HG03571 (cell line): ENCODE results near the gene C1QTNF8.

ENCODE experiments used
- ATAC-seq: cut with Tn5 transposase; IDR thresholded peaks from one replicate; pipeline ENCODE4 v1.9.1; 2021; ENCODE audit not compliant: unreplicated experiment

C1QTNF8 gene

GRCh38 chr16:1049113-1049975, 46.7 kb downstream of the C1QTNF8 start:
- ATAC-seq: no peak

GRCh38 chr16:1048442-1049112, 47.5 kb downstream of the C1QTNF8 start:
- ATAC-seq: no peak

GRCh38 chr16:1047801-1048200, 48.2 kb downstream of the C1QTNF8 start:
- ATAC-seq: no peak

GRCh38 chr16:1047123-1047522, 48.9 kb downstream of the C1QTNF8 start:
- no peak for ATAC-seq

GRCh38 chr16:1045993-1046911, 49.8 kb downstream of the C1QTNF8 start:
- no peak for ATAC-seq

- no peak for ATAC-seq
These were observed 50.6 kb downstream of the C1QTNF8 start for GRCh38 chr16:1045310-1045992.

- no peak for ATAC-seq
These were observed 51.4 kb downstream of the C1QTNF8 start for GRCh38 chr16:1044460-1045309.

GRCh38 chr16:1043881-1044451, 52.1 kb downstream of the C1QTNF8 start:
- ATAC-seq: no peak

- no peak for ATAC-seq
These were observed 53.2 kb downstream of the C1QTNF8 start for GRCh38 chr16:1042866-1043265.

GRCh38 chr16:1042049-1042744, 53.8 kb downstream of the C1QTNF8 start:
- no peak for ATAC-seq

GRCh38 chr16:1040346-1040745, 55.7 kb downstream of the C1QTNF8 start:
- no peak for ATAC-seq

- no peak for ATAC-seq
These were observed 56.3 kb downstream of the C1QTNF8 start for GRCh38 chr16:1039762-1040161.

GRCh38 chr16:1038932-1039331, 57.1 kb downstream of the C1QTNF8 start:
- ATAC-seq: no peak
